GM19193 (cell line): ENCODE data around the gene GUCY1A1.
A peak's percentile ranks its signal among the peaks of the same experiment; 100 is the strongest.

ENCODE experiments used
- POLR2A ChIP-seq: IDR thresholded peaks from 4 replicates; pipeline ENCODE4 v1.6.1; 2011; ENCODE audit not compliant: insufficient read depth, insufficient read length; ENCODE audit errors: extremely low read depth

GUCY1A1 gene

GRCh38 chr4:155643087-155643486 is 23.6 kb upstream of the GUCY1A1 start:
- no peak for TF ChIP-seq POLR2A

GRCh38 chr4:155646001-155646400 is 20.6 kb upstream of the GUCY1A1 start:
- TF ChIP-seq POLR2A, result no peak

- no peak for TF ChIP-seq POLR2A
These were observed 13.6 kb upstream of the GUCY1A1 start for GRCh38 chr4:155653052-155653451.

GRCh38 chr4:155656025-155656424 is 10.6 kb upstream of the GUCY1A1 start:
- no peak for TF ChIP-seq POLR2A

- no peak for TF ChIP-seq POLR2A
These were observed 9.5 kb upstream of the GUCY1A1 start for GRCh38 chr4:155657169-155657568.

GRCh38 chr4:155657985-155658680 is 8.5 kb upstream of the GUCY1A1 start:
- TF ChIP-seq POLR2A, result no peak

- TF ChIP-seq POLR2A, result no peak
These were observed 8.0 kb upstream of the GUCY1A1 start for GRCh38 chr4:155658681-155659064.

- TF ChIP-seq POLR2A, result no peak
These were observed 7.5 kb upstream of the GUCY1A1 start for GRCh38 chr4:155659176-155659575.

GRCh38 chr4:155660436-155660835 is 6.2 kb upstream of the GUCY1A1 start:
- no peak for TF ChIP-seq POLR2A

- no peak for TF ChIP-seq POLR2A
These were observed 1.6 kb upstream of the GUCY1A1 start for GRCh38 chr4:155665054-155665453.

- peak; percentile 45 for TF ChIP-seq POLR2A
These were observed 547 bp downstream of the GUCY1A1 start for GRCh38 chr4:155667222-155667567.

GRCh38 chr4:155667568-155668511 is 1.2 kb downstream of the GUCY1A1 start:
- TF ChIP-seq POLR2A, result peak; percentile 14

- no peak for TF ChIP-seq POLR2A
These were observed 2.1 kb downstream of the GUCY1A1 start for GRCh38 chr4:155668707-155669220.

GRCh38 chr4:155672342-155672741 is 5.7 kb downstream of the GUCY1A1 start:
- no peak for TF ChIP-seq POLR2A

GRCh38 chr4:155673453-155673979 is 6.9 kb downstream of the GUCY1A1 start:
- no peak for TF ChIP-seq POLR2A

- no peak for TF ChIP-seq POLR2A
These were observed 8.0 kb downstream of the GUCY1A1 start for GRCh38 chr4:155674669-155675071.

GRCh38 chr4:155675709-155676429 is 9.2 kb downstream of the GUCY1A1 start:
- TF ChIP-seq POLR2A, result no peak
